HEK293 (cell line): ENCODE data around the gene INTS7.
A peak's percentile ranks its signal among the peaks of the same experiment; 100 is the strongest.

Source experiments
- BCL11B ChIP-seq: fragments of 450-650 bp; formaldehyde crosslinking; IDR thresholded peaks from 2 replicates; pipeline ENCODE4 v1.5.1; 2016; ENCODE audit warnings: low read depth, missing biosample characterization, missing genetic modification characterization
- FEZF1 ChIP-seq: fragments of 450-650 bp; formaldehyde crosslinking; IDR thresholded peaks from 2 replicates; pipeline ENCODE4 v1.5.1; 2016; ENCODE audit warnings: missing biosample characterization, missing genetic modification characterization
- KLF1 ChIP-seq: fragments of 450-650 bp; formaldehyde crosslinking; IDR thresholded peaks from 2 replicates; pipeline ENCODE4 v1.5.1; 2016; ENCODE audit warnings: missing biosample characterization, missing genetic modification characterization
- KLF7 ChIP-seq: fragments of 450-650 bp; formaldehyde crosslinking; IDR thresholded peaks from 2 replicates; pipeline ENCODE4 v1.5.1; 2016; ENCODE audit warnings: missing biosample characterization, missing genetic modification characterization, borderline replicate concordance
- SETDB1 ChIP-seq: IDR thresholded peaks from one replicate; pipeline ENCODE4 v1.6.1; 2017; ENCODE audit warnings: mild to moderate bottlenecking, low read length, moderate library complexity, mixed read lengths; ENCODE audit not compliant: insufficient read length
- SP7 ChIP-seq: fragments of 450-650 bp; formaldehyde crosslinking; IDR thresholded peaks from 2 replicates; pipeline ENCODE4 v1.5.1; 2016; ENCODE audit warnings: missing biosample characterization, missing genetic modification characterization
- ZFP3 ChIP-seq: fragments of 450-650 bp; formaldehyde crosslinking; IDR thresholded peaks from 2 replicates; pipeline ENCODE4 v1.5.1; 2016; ENCODE audit warnings: low read depth, missing biosample characterization, missing genetic modification characterization
- ZFP41 ChIP-seq: fragments of 450-650 bp; formaldehyde crosslinking; IDR thresholded peaks from 2 replicates; pipeline ENCODE4 v1.5.1; 2016; ENCODE audit warnings: missing biosample characterization, missing genetic modification characterization, borderline replicate concordance
- ZNF146 ChIP-seq: fragments of 450-650 bp; formaldehyde crosslinking; IDR thresholded peaks from 2 replicates; pipeline ENCODE4 v1.5.1; 2016; ENCODE audit warnings: missing biosample characterization, missing genetic modification characterization
- ZNF16 ChIP-seq: fragments of 450-650 bp; formaldehyde crosslinking; IDR thresholded peaks from 2 replicates; pipeline ENCODE4 v1.5.1; 2016; ENCODE audit warnings: low read depth, missing biosample characterization, missing genetic modification characterization
- ZNF19 ChIP-seq: fragments of 450-650 bp; formaldehyde crosslinking; IDR thresholded peaks from 2 replicates; pipeline ENCODE4; 2016; ENCODE audit warnings: missing biosample characterization, missing genetic modification characterization, low read depth
- ZNF221 ChIP-seq: fragments of 450-650 bp; formaldehyde crosslinking; IDR thresholded peaks from 2 replicates; pipeline ENCODE4 v1.5.1; 2017; ENCODE audit warnings: missing biosample characterization, missing genetic modification characterization, borderline replicate concordance
- ZNF23 ChIP-seq: fragments of 450-650 bp; formaldehyde crosslinking; IDR thresholded peaks from 2 replicates; pipeline ENCODE4 v1.5.1; 2016; ENCODE audit warnings: missing biosample characterization, missing genetic modification characterization, borderline replicate concordance
- ZNF24 ChIP-seq: fragments of 450-650 bp; formaldehyde crosslinking; IDR thresholded peaks from 2 replicates; pipeline ENCODE4 v1.5.1; 2016; ENCODE audit warnings: missing biosample characterization, missing genetic modification characterization
- ZNF311 ChIP-seq: fragments of 450-650 bp; formaldehyde crosslinking; IDR thresholded peaks from 2 replicates; pipeline ENCODE4 v1.5.1; 2017; ENCODE audit warnings: missing biosample characterization, missing genetic modification characterization, borderline replicate concordance
- ZNF324 ChIP-seq: fragments of 450-650 bp; formaldehyde crosslinking; IDR thresholded peaks from 2 replicates; pipeline ENCODE4 v1.5.1; 2016; ENCODE audit warnings: missing biosample characterization, missing genetic modification characterization
- ZNF366 ChIP-seq: fragments of 450-650 bp; formaldehyde crosslinking; conservative IDR thresholded peaks from 2 replicates; pipeline ENCODE4 v1.5.1; 2016; ENCODE audit warnings: missing biosample characterization, missing genetic modification characterization
- ZNF416 ChIP-seq: fragments of 450-650 bp; formaldehyde crosslinking; IDR thresholded peaks from 2 replicates; pipeline ENCODE4 v1.5.1; 2016; ENCODE audit warnings: missing biosample characterization, missing genetic modification characterization
- ZNF473 ChIP-seq: fragments of 450-650 bp; formaldehyde crosslinking; IDR thresholded peaks from 2 replicates; pipeline ENCODE4 v1.5.1; 2017; ENCODE audit warnings: missing biosample characterization, missing genetic modification characterization
- ZNF530 ChIP-seq: fragments of 450-650 bp; formaldehyde crosslinking; IDR thresholded peaks from 2 replicates; pipeline ENCODE4 v1.5.1; 2016; ENCODE audit warnings: low read depth, missing biosample characterization, missing genetic modification characterization
- ZNF621 ChIP-seq: fragments of 450-650 bp; formaldehyde crosslinking; IDR thresholded peaks from 2 replicates; pipeline ENCODE4 v1.5.1; 2017; ENCODE audit warnings: missing biosample characterization, missing genetic modification characterization
- ZNF624 ChIP-seq: fragments of 450-650 bp; formaldehyde crosslinking; IDR thresholded peaks from 2 replicates; pipeline ENCODE4 v1.5.1; 2017; ENCODE audit warnings: missing biosample characterization, missing genetic modification characterization
- ZNF677 ChIP-seq: fragments of 450-650 bp; IDR thresholded peaks from 2 replicates; pipeline ENCODE4 v1.5.0; 2018; ENCODE audit warnings: missing biosample characterization, mild to moderate bottlenecking, missing genetic modification characterization, moderate library complexity
- ZSCAN16 ChIP-seq: fragments of 450-650 bp; formaldehyde crosslinking; IDR thresholded peaks from 2 replicates; pipeline ENCODE4 v1.5.1; 2016; ENCODE audit warnings: missing biosample characterization, missing genetic modification characterization
- TF ChIP-seq, protein P1 (sequence below): fragments of 450-650 bp; formaldehyde crosslinking; optimal IDR thresholded peaks from 2 replicates; pipeline ENCODE3; 2016; ENCODE audit warnings: missing biosample characterization, mild to moderate bottlenecking, missing genetic modification characterization
- TF ChIP-seq, protein P2 (sequence below): fragments of 450-650 bp; formaldehyde crosslinking; IDR thresholded peaks from 2 replicates; pipeline ENCODE4 v1.5.1; 2017; ENCODE audit warnings: missing biosample characterization, missing genetic modification characterization
- TF ChIP-seq, protein P3 (sequence below): fragments of 450-650 bp; formaldehyde crosslinking; IDR thresholded peaks from 2 replicates; pipeline ENCODE4 v1.5.1; 2016; ENCODE audit warnings: missing biosample characterization, missing genetic modification characterization, borderline replicate concordance
- TF ChIP-seq, protein P4 (sequence below): sonication (generic); formaldehyde crosslinking; IDR thresholded peaks from 2 replicates; pipeline ENCODE4 v1.8.1; 2022; ENCODE audit warnings: mild to moderate bottlenecking, moderate library complexity, missing genetic modification reagents
- TF ChIP-seq, protein P5 (sequence below): fragments of 450-650 bp; formaldehyde crosslinking; IDR thresholded peaks from 2 replicates; pipeline ENCODE4 v1.5.1; 2016; ENCODE audit warnings: missing biosample characterization, missing genetic modification characterization
- TF ChIP-seq, protein P6 (sequence below): fragments of 450-650 bp; formaldehyde crosslinking; IDR thresholded peaks from 2 replicates; pipeline ENCODE4; 2016; ENCODE audit warnings: missing biosample characterization, missing genetic modification characterization
- TF ChIP-seq, protein P7 (sequence below): fragments of 450-650 bp; formaldehyde crosslinking; IDR thresholded peaks from 2 replicates; pipeline ENCODE4 v1.5.1; 2016; ENCODE audit warnings: missing biosample characterization, missing genetic modification characterization

INTS7 gene

DNA sequence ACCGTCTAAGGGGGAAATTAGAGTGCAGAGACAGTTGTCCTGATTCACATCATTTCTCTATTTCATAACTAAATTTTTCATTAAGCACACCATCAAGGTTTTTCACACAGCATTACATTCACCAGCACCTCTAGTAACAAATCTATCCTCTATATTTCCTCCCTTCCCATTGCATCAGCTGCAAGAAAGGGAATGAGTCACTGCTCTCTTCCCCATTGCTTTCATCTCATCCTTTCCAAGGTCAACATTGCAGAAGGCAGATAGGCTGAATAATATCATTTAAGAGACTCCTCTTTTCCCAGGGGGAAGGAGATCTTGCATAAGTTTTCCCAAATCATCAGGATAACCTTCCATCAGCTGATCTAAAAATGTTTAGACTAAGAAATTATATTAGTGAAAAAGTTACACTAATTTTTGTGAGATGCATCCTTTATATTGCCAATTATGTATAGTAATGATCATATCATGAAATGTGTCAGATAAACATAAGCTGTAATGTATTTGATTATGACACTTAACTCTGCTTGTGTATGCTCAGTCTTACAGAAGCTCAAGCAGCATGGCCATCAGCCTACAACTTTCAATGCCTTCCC lies 4.3 kb downstream of the INTS7 start (continued):
- TF ChIP-seq, protein P1, sequence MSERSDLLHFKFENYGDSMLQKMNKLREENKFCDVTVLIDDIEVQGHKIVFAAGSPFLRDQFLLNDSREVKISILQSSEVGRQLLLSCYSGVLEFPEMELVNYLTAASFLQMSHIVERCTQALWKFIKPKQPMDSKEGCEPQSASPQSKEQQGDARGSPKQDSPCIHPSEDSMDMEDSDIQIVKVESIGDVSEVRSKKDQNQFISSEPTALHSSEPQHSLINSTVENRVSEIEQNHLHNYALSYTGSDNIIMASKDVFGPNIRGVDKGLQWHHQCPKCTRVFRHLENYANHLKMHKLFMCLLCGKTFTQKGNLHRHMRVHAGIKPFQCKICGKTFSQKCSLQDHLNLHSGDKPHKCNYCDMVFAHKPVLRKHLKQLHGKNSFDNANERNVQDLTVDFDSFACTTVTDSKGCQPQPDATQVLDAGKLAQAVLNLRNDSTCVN, result no peak
- no peak for TF ChIP-seq ZNF621
- TF ChIP-seq, protein P2, sequence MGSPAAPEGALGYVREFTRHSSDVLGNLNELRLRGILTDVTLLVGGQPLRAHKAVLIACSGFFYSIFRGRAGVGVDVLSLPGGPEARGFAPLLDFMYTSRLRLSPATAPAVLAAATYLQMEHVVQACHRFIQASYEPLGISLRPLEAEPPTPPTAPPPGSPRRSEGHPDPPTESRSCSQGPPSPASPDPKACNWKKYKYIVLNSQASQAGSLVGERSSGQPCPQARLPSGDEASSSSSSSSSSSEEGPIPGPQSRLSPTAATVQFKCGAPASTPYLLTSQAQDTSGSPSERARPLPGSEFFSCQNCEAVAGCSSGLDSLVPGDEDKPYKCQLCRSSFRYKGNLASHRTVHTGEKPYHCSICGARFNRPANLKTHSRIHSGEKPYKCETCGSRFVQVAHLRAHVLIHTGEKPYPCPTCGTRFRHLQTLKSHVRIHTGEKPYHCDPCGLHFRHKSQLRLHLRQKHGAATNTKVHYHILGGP (tag by site-specific recombination), result no peak
- TF ChIP-seq, protein P3, sequence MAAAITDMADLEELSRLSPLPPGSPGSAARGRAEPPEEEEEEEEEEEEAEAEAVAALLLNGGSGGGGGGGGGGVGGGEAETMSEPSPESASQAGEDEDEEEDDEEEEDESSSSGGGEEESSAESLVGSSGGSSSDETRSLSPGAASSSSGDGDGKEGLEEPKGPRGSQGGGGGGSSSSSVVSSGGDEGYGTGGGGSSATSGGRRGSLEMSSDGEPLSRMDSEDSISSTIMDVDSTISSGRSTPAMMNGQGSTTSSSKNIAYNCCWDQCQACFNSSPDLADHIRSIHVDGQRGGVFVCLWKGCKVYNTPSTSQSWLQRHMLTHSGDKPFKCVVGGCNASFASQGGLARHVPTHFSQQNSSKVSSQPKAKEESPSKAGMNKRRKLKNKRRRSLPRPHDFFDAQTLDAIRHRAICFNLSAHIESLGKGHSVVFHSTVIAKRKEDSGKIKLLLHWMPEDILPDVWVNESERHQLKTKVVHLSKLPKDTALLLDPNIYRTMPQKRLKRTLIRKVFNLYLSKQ, result no peak
- TF ChIP-seq SP7 (tag by site-specific recombination), result peak; percentile 71
- TF ChIP-seq ZNF416 (tag by site-specific recombination), result no peak
- no peak for TF ChIP-seq BCL11B (tag by site-specific recombination)
- TF ChIP-seq, protein P4, sequence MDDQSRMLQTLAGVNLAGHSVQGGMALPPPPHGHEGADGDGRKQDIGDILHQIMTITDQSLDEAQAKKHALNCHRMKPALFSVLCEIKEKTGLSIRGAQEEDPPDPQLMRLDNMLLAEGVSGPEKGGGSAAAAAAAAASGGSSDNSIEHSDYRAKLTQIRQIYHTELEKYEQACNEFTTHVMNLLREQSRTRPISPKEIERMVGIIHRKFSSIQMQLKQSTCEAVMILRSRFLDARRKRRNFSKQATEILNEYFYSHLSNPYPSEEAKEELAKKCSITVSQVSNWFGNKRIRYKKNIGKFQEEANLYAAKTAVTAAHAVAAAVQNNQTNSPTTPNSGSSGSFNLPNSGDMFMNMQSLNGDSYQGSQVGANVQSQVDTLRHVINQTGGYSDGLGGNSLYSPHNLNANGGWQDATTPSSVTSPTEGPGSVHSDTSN (CRISPR knock-in tag), result no peak
- TF ChIP-seq KLF7 (tag by site-specific recombination), result no peak
- TF ChIP-seq ZNF19, result no peak
- TF ChIP-seq ZFP41, result no peak
- no peak for TF ChIP-seq ZNF624 (tag by site-specific recombination)
- no peak for TF ChIP-seq ZNF221 (tag by site-specific recombination)
- TF ChIP-seq KLF1 (tag by site-specific recombination), result no peak
- TF ChIP-seq ZNF146 (tag by site-specific recombination), result no peak
- no peak for TF ChIP-seq ZNF311
- TF ChIP-seq ZSCAN16 (tag by site-specific recombination), result no peak
- TF ChIP-seq ZNF473 (tag by site-specific recombination), result no peak
- TF ChIP-seq ZNF16, result no peak
- peak; percentile 92 for TF ChIP-seq ZNF324 (tag by site-specific recombination)
- TF ChIP-seq, protein P5, sequence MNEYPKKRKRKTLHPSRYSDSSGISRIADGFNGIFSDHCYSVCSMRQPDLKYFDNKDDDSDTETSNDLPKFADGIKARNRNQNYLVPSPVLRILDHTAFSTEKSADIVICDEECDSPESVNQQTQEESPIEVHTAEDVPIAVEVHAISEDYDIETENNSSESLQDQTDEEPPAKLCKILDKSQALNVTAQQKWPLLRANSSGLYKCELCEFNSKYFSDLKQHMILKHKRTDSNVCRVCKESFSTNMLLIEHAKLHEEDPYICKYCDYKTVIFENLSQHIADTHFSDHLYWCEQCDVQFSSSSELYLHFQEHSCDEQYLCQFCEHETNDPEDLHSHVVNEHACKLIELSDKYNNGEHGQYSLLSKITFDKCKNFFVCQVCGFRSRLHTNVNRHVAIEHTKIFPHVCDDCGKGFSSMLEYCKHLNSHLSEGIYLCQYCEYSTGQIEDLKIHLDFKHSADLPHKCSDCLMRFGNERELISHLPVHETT, result no peak
- 0 out of 2 replicates have a peak, but pooled peaks have one; percentile 6 for TF ChIP-seq FEZF1 (tag by site-specific recombination)
- TF ChIP-seq, protein P6, sequence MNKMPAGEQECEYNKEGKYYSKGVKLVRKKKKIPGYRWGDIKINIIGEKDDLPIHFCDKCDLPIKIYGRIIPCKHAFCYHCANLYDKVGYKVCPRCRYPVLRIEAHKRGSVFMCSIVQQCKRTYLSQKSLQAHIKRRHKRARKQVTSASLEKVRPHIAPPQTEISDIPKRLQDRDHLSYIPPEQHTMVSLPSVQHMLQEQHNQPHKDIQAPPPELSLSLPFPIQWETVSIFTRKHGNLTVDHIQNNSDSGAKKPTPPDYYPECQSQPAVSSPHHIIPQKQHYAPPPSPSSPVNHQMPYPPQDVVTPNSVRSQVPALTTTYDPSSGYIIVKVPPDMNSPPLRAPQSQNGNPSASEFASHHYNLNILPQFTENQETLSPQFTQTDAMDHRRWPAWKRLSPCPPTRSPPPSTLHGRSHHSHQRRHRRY, result no peak
- no peak for TF ChIP-seq ZFP3 (tag by site-specific recombination)
- no peak for TF ChIP-seq ZNF23 (tag by site-specific recombination)
- TF ChIP-seq ZNF677, result no peak
- TF ChIP-seq ZNF530 (tag by site-specific recombination), result no peak
- TF ChIP-seq, protein P7, sequence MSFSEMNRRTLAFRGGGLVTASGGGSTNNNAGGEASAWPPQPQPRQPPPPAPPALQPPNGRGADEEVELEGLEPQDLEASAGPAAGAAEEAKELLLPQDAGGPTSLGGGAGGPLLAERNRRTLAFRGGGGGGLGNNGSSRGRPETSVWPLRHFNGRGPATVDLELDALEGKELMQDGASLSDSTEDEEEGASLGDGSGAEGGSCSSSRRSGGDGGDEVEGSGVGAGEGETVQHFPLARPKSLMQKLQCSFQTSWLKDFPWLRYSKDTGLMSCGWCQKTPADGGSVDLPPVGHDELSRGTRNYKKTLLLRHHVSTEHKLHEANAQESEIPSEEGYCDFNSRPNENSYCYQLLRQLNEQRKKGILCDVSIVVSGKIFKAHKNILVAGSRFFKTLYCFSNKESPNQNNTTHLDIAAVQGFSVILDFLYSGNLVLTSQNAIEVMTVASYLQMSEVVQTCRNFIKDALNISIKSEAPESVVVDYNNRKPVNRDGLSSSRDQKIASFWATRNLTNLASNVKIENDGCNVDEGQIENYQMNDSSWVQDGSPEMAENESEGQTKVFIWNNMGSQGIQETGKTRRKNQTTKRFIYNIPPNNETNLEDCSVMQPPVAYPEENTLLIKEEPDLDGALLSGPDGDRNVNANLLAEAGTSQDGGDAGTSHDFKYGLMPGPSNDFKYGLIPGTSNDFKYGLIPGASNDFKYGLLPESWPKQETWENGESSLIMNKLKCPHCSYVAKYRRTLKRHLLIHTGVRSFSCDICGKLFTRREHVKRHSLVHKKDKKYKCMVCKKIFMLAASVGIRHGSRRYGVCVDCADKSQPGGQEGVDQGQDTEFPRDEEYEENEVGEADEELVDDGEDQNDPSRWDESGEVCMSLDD (tag by site-specific recombination), result no peak
- peak; percentile 49; the same call in 1 of the 2 replicates for TF ChIP-seq ZNF366 (tag by site-specific recombination)
- TF ChIP-seq ZNF24 (tag by site-specific recombination), result peak; percentile 87
- TF ChIP-seq SETDB1, result no peak
